GM19467 (cell line): ENCODE results near the gene OR52R1.
"Not testable (repeated sequence)": the region's sequence is repeated elsewhere in the genome, so short reads cannot be mapped to it uniquely, and the experiment has no call there.

ENCODE experiments used
- ATAC-seq: cut with Tn5 transposase; IDR thresholded peaks from one replicate; pipeline ENCODE4 v1.9.1; 2021; ENCODE audit warnings: mild to moderate bottlenecking, moderate library complexity; ENCODE audit not compliant: unreplicated experiment

Gene OR52R1

GRCh38 chr11:4804280-4804679, at the start of gene OR52R1:
OR52R1 (minus strand) TSS chr11:4804380; CDS start chr11:4804380, 0 bp downstream.
- ATAC-seq, result no peak

- ATAC-seq, result no peak
Observed at GRCh38 chr11:4851033-4851432, 46.9 kb upstream of the OR52R1 start.

GRCh38 chr11:4848908-4849532, 44.8 kb upstream of the OR52R1 start, which contains the start of gene OR51S1:
OR51S1 (minus strand) TSS chr11:4849208; CDS start chr11:4849208, 0 bp downstream.
- ATAC-seq, result no peak

GRCh38 chr11:4839851-4840549, 35.8 kb upstream of the OR52R1 start:
- ATAC-seq, result no peak

GRCh38 chr11:4830909-4831308, 26.7 kb upstream of the OR52R1 start:
- no peak for ATAC-seq

GRCh38 chr11:4830346-4830745, 26.2 kb upstream of the OR52R1 start:
- no peak for ATAC-seq

GRCh38 chr11:4826425-4826824, 22.2 kb upstream of the OR52R1 start:
- ATAC-seq, result no peak

GRCh38 chr11:4825132-4825531, 21.0 kb upstream of the OR52R1 start:
- ATAC-seq, result no peak

GRCh38 chr11:4821021-4821420, 16.8 kb upstream of the OR52R1 start, which contains the start of gene OR51F2:
OR51F2 (plus strand) TSS chr11:4821321; CDS start chr11:4821422, 101 bp downstream.
- ATAC-seq, result no peak

GRCh38 chr11:4809246-4809645, 5.1 kb upstream of the OR52R1 start:
- ATAC-seq, result no peak

GRCh38 chr11:4808476-4808875, 4.3 kb upstream of the OR52R1 start:
- no peak for ATAC-seq

- ATAC-seq, result not testable (repeated sequence)
Observed at GRCh38 chr11:4801316-4801715, 2.9 kb downstream of the OR52R1 start.

- ATAC-seq, result no peak
Observed at GRCh38 chr11:4798427-4799183, 5.6 kb downstream of the OR52R1 start.

GRCh38 chr11:4797206-4797605, 7.0 kb downstream of the OR52R1 start:
- no peak for ATAC-seq

GRCh38 chr11:4782454-4782853, 21.7 kb downstream of the OR52R1 start:
- no peak for ATAC-seq

GRCh38 chr11:4769838-4770237, 34.3 kb downstream of the OR52R1 start, which contains the start of gene OR51F1:
OR51F1 (minus strand) TSS chr11:4769938; CDS start chr11:4769938, 0 bp downstream.
- ATAC-seq, result no peak

GRCh38 chr11:4768094-4768493, 36.1 kb downstream of the OR52R1 start:
- ATAC-seq, result no peak

- no peak for ATAC-seq
Observed at GRCh38 chr11:4766420-4767043, 37.6 kb downstream of the OR52R1 start.

- peak; percentile 53 for ATAC-seq
Observed at GRCh38 chr11:4763096-4763495, 41.1 kb downstream of the OR52R1 start.
